ES-I3 (cell line): ENCODE results near the gene FYB1.
"Not testable (repeated sequence)": the region's sequence is repeated elsewhere in the genome, so short reads cannot be mapped to it uniquely, and the experiment has no call there.

Source experiments
- H3K36me3 ChIP-seq: 2 replicates; pipeline ENCODE4 v1.6.1; 2013; ENCODE audit warnings: mild to moderate bottlenecking, low read length, control low read depth, moderate library complexity; ENCODE audit not compliant: insufficient read depth
- H3K4me1 ChIP-seq: 2 replicates; pipeline ENCODE4 v1.6.1; 2013; ENCODE audit warnings: mild to moderate bottlenecking, control low read depth, low read length; ENCODE audit not compliant: insufficient read depth
- H3K9ac ChIP-seq: 2 replicates; pipeline ENCODE4 v1.6.1; 2013; ENCODE audit warnings: low read depth, mild to moderate bottlenecking, low read length, moderate library complexity
- H3K9me3 ChIP-seq: 2 replicates; pipeline ENCODE4 v1.6.1; 2013; ENCODE audit warnings: mild to moderate bottlenecking, low read length, moderate library complexity; ENCODE audit not compliant: control insufficient read depth, insufficient read depth

The FYB1 gene

GRCh38 chr5:39238366-39239105 is 19.2 kb upstream of the FYB1 start:
- H3K9ac ChIP-seq = no peak overlapping the region
- no peaks in the 10 kb centered on the region for H3K36me3 ChIP-seq
- no peaks in the 10 kb centered on the region for H3K4me1 ChIP-seq
- H3K9me3 ChIP-seq = no peaks in the 10 kb centered on the region

- no peaks in the 10 kb centered on the region for H3K36me3 ChIP-seq
- H3K9me3 ChIP-seq = no peaks in the 10 kb centered on the region
Measured at GRCh38 chr5:39236718-39237117, 17.4 kb upstream of the FYB1 start.

GRCh38 chr5:39235648-39236047 is 16.3 kb upstream of the FYB1 start:
- no peak overlapping the region for H3K9ac ChIP-seq
- no peaks in the 10 kb centered on the region for H3K9me3 ChIP-seq
- H3K4me1 ChIP-seq = no peaks in the 10 kb centered on the region
- no peaks in the 10 kb centered on the region for H3K36me3 ChIP-seq

More at GRCh38 chr5:39236718-39237117, 17.4 kb upstream of the FYB1 start:
- H3K9ac ChIP-seq = no peak overlapping the region
- no peaks in the 10 kb centered on the region for H3K4me1 ChIP-seq

- not testable (repeated sequence) for H3K9ac ChIP-seq, H3K4me1 ChIP-seq, H3K36me3 ChIP-seq, H3K9me3 ChIP-seq
Measured at GRCh38 chr5:39234494-39234893, 15.1 kb upstream of the FYB1 start.

- no peaks in the 10 kb centered on the region for H3K9me3 ChIP-seq
- H3K9ac ChIP-seq = no peak overlapping the region
- no peaks in the 10 kb centered on the region for H3K36me3 ChIP-seq
- H3K4me1 ChIP-seq = no peaks in the 10 kb centered on the region
Measured at GRCh38 chr5:39233783-39234182, 14.4 kb upstream of the FYB1 start.

- Histone ChIP-seq H3K9me3 (no peaks in the 10 kb centered on the region), H3K36me3 (no peaks in the 10 kb centered on the region), H3K9ac (no peak overlapping the region), H3K4me1 (no peaks in the 10 kb centered on the region)
Measured at GRCh38 chr5:39231705-39232525, 12.6 kb upstream of the FYB1 start.

- 0 out of 2 replicates have a peak, but pooled peaks cover 4% of the 10 kb centered on the region for H3K4me1 ChIP-seq
- H3K36me3 ChIP-seq = no peaks in the 10 kb centered on the region
- no peaks in the 10 kb centered on the region for H3K9me3 ChIP-seq
- H3K9ac ChIP-seq = no peak overlapping the region
Measured at GRCh38 chr5:39228596-39228995, 9.2 kb upstream of the FYB1 start.

- H3K4me1 ChIP-seq = 0 out of 2 replicates have a peak, but pooled peaks cover 4% of the 10 kb centered on the region
- H3K9me3 ChIP-seq = no peaks in the 10 kb centered on the region
- no peak overlapping the region for H3K9ac ChIP-seq
- no peaks in the 10 kb centered on the region for H3K36me3 ChIP-seq
Measured at GRCh38 chr5:39226558-39226957, 7.2 kb upstream of the FYB1 start.

GRCh38 chr5:39226100-39226451 is 6.7 kb upstream of the FYB1 start:
- Histone ChIP-seq H3K36me3 (no peaks in the 10 kb centered on the region), H3K9ac (no peak overlapping the region), H3K4me1 (0 out of 2 replicates have a peak, but pooled peaks cover 4% of the 10 kb centered on the region), H3K9me3 (no peaks in the 10 kb centered on the region)

GRCh38 chr5:39225405-39226099 is 6.2 kb upstream of the FYB1 start:
- no peak overlapping the region for H3K9ac ChIP-seq

GRCh38 chr5:39224196-39224761 is 4.9 kb upstream of the FYB1 start:
- no peaks in the 10 kb centered on the region for H3K36me3 ChIP-seq
- no peaks in the 10 kb centered on the region for H3K9me3 ChIP-seq
- H3K9ac ChIP-seq = no peak overlapping the region
- H3K4me1 ChIP-seq = 0 out of 2 replicates have a peak, but pooled peaks cover 4% of the 10 kb centered on the region

More at GRCh38 chr5:39225405-39226099, 6.2 kb upstream of the FYB1 start:
- 0 out of 2 replicates have a peak, but pooled peaks cover 4% of the 10 kb centered on the region for H3K4me1 ChIP-seq
- no peaks in the 10 kb centered on the region for H3K36me3 ChIP-seq
- no peaks in the 10 kb centered on the region for H3K9me3 ChIP-seq

GRCh38 chr5:39223565-39224156 is 4.3 kb upstream of the FYB1 start:
- H3K36me3 ChIP-seq = no peaks in the 10 kb centered on the region
- no peak overlapping the region for H3K9ac ChIP-seq
- no peaks in the 10 kb centered on the region for H3K9me3 ChIP-seq
- H3K4me1 ChIP-seq = 0 out of 2 replicates have a peak, but pooled peaks cover 4% of the 10 kb centered on the region

GRCh38 chr5:39221671-39222070 is 2.3 kb upstream of the FYB1 start:
- not testable (repeated sequence) for H3K9me3 ChIP-seq, H3K36me3 ChIP-seq

More at GRCh38 chr5:39221671-39222070, 2.3 kb upstream of the FYB1 start:
- H3K9ac ChIP-seq, H3K4me1 ChIP-seq: not testable (repeated sequence)
